COLO668 (cell line): ENCODE data around the gene ITGB7.

ENCODE experiments used
- DNase-seq: peaks from one replicate; lab custom pipeline; 2025; ENCODE audit not compliant: unreplicated experiment; lab: John Stamatoyannopoulos, UW

Gene ITGB7

DNA sequence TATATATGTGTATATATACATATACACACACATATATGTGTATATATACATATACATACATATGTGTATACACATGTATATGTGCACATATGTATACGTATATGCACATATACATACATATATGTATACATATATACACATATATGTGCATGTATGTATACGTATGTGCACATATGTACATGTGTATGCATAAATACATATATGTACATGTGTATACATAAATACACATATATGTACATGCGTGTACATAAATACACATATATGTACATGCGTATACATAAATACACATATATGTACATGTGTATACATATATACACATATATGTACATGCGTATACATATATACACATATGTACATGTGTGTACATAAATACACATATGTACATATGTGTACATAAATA is 59.9 kb downstream of the ITGB7 start:
- no peak for DNase-seq

DNA sequence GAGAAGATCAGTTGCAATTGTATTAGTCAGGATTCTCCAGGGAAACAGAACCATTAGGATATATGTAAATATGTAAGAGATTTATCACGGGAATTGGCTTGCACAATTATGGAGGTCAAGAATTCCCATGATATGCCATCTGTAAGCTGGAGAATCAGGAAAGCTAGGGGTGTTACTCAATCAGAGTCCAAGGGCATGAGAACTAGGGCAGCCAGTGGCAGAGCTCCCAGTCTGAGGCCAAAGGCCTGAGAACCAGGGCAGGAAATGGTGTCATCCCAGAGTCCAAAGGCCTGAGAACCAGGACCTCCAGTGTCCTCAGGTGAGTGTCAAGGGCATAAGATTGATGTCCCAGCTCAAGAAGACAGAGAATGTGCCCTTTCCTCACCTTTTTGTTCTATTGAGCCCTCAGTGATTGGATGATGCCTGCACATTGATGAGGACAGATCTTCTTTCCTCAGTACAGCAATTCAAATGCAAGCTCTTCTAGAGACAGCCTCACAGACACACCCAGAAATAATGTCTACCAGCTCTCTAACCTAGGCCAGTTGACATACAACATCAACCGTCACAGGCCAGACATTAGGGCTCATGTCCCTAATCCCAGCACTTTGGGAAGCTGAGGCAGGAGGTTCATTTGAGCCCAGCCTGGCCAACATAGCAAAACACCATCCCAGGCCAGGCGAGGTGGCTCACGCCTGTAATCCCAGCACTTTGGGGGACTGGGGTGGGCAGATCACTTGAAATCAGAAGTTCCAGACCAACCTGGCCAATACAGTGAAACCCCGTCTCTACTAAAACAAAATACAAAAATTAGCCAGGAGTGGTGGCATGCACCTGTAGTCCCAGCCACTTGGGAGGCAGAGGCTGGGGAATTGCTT is 61.4 kb downstream of the ITGB7 start:
- DNase-seq: no peak

DNA sequence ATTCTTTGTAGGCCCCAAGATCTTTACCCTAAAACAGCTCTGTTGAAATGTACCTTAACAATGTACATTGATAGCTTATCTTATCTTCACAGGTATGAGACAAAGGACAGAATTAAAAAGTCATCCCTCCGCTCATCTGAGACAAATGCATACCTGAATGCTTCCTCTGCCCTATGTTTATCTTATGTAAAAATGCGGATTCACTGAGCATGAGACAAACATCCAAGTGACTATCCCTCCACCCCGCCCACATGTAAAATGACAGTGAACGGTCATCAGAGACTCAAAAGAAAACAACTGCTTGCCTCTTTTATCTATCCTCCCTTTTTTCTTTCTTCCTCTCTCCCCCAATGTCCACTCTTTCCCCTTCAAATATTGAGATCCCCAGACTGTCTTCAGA is 63.7 kb downstream of the ITGB7 start:
- DNase-seq: no peak
